Natural killer cell (primary cell): ENCODE measurements around the gene SH3TC1. TPM values are rescaled to one million over a fixed set of nuclear protein-coding genes. Genes with fewer than 3 reads are reported as not detected.

Source experiments
- ATAC-seq, 3 donors: fragments of 150-1000 bp in 2 of 3; fragments of 200-7000 bp in 1 of 3; cut with Tn5 transposase; 1 replicate in 1 of 3; 2 replicates in 2 of 3; pipeline ENCODE4 v1.10.0; 2021; ENCODE audit warnings: mild to moderate bottlenecking in 2 of 3, moderate library complexity in 2 of 3
- DNase-seq, 2 donors: peaks; one replicate each; pipeline versions ENCODE4 v3.0.0 to v3.0.0-alpha.2; 2013 to 2021; ENCODE audit warnings: mixed read lengths in 1 of 2
- H3K27ac ChIP-seq: one replicate; pipeline ENCODE4 v1.5.1; 2013; ENCODE audit warnings: mild to moderate bottlenecking, low read length
- H3K27me3 ChIP-seq: one replicate; pipeline ENCODE4 v1.6.1; 2013; ENCODE audit warnings: low read length; ENCODE audit not compliant: control insufficient read depth, insufficient read depth
- H3K36me3 ChIP-seq: one replicate; pipeline ENCODE4 v1.6.1; 2013; ENCODE audit warnings: low read length; ENCODE audit not compliant: control insufficient read depth, insufficient read depth
- H3K4me1 ChIP-seq: one replicate; pipeline ENCODE4 v1.6.1; 2013; ENCODE audit warnings: low read length; ENCODE audit not compliant: control insufficient read depth, insufficient read depth
- H3K4me3 ChIP-seq: one replicate; pipeline ENCODE4 v1.5.1; 2013; ENCODE audit warnings: low read length
- H3K9me3 ChIP-seq: one replicate; pipeline ENCODE4 v1.6.1; 2013; ENCODE audit warnings: low read length; ENCODE audit not compliant: control insufficient read depth, insufficient read depth
- H3K27ac Mint-ChIP-seq, 2 donors: one replicate each; pipeline ENCODE4 v1.8.0; 2022; ENCODE audit warnings: mild to moderate bottlenecking in 2 of 2, mixed read lengths in 2 of 2, moderate library complexity in 1 of 2
- H3K27me3 Mint-ChIP-seq, 2 donors: one replicate each; pipeline ENCODE4 v1.8.0; 2022; ENCODE audit warnings: low read depth in 2 of 2, mixed read lengths in 2 of 2
- H3K36me3 Mint-ChIP-seq: one replicate; pipeline ENCODE4 v1.8.0; 2022; ENCODE audit warnings: mixed read lengths
- H3K4me1 Mint-ChIP-seq, 2 donors: one replicate each; pipeline ENCODE4 v1.8.0; 2022; ENCODE audit warnings: mixed read lengths in 2 of 2
- H3K4me3 Mint-ChIP-seq: one replicate; pipeline ENCODE4 v1.8.0; 2022; ENCODE audit warnings: mild to moderate bottlenecking, moderate library complexity, mixed read lengths
- H3K9me3 Mint-ChIP-seq, 2 donors: one replicate each; pipeline ENCODE4 v1.8.0; 2022; ENCODE audit warnings: mixed read lengths in 2 of 2
- CTCF ChIP-seq: fragments of 200-600 bp; IDR thresholded peaks from one replicate; pipeline ENCODE4 v1.8.0; 2022; ENCODE audit warnings: antibody characterized with exemption
- WGBS: methylation state at CpG from one replicate; pipeline ENCODE4 v1.1.7; 2013; ENCODE audit warnings: missing lambda C conversion rate; ENCODE audit not compliant: insufficient coverage; 5-methylcytosine and 5-hydroxymethylcytosine counted together
- intact Hi-C: fragments of 100-400 bp; cut with micrococcal nuclease; formaldehyde crosslinking; loops from one replicate; pipeline ENCODE4 v1.14.2; 2022
- total RNA-seq, 4 donors: library from RNA; stranded (reverse); fragments of 120-200 nt in 1 of 4; gene quantifications; one replicate each; pipeline versions ENCODE4 v1.2.3 to v1.2.4, GENCODE V29; 2013 to 2022

SH3TC1 gene
- total RNA-seq, 3 donors from 2014 or later (not counting 1 experiment from before 2014, with no cell fraction given) = 50.1 to 61.7 (median 54.9) TPM

- Mint-ChIP-seq H3K36me3 (no peaks in the 10 kb centered on the region), H3K27me3 (peaks cover 0 to 5% of the 10 kb centered on the region in 2 donors), H3K27ac (no peak overlapping the region), H3K9me3 (no peaks in the 10 kb centered on the region), H3K4me3 (no peak overlapping the region), H3K4me1 (peaks cover 0 to 5% of the 10 kb centered on the region in 2 donors)
- TF ChIP-seq CTCF = no peak
- intact Hi-C loops = loop anchor here (2.0 kb wide), 1 partner anchor 23 kb away; the partner anchor contains the start of gene SH3TC1
- Histone ChIP-seq H3K4me1 (peaks cover 8% of the 10 kb centered on the region), H3K4me3 (no peak overlapping the region), H3K27ac (no peak overlapping the region), H3K27me3 (no peaks in the 10 kb centered on the region), H3K36me3 (no peaks in the 10 kb centered on the region), H3K9me3 (no peaks in the 10 kb centered on the region)
- no peak for DNase-seq
- WGBS = 89% methylated on average over 6 of the region's 6 CpGs
- ATAC-seq = no peak
Measured at GRCh38 chr4:8175686-8176085, 23.4 kb upstream of the SH3TC1 start.

- Mint-ChIP-seq H3K4me1 (peaks cover 0 to 5% of the 10 kb centered on the region in 2 donors), H3K4me3 (no peak overlapping the region), H3K27me3 (peaks cover 0 to under 1% of the 10 kb centered on the region in 2 donors), H3K27ac (no peak overlapping the region), H3K36me3 (no peaks in the 10 kb centered on the region), H3K9me3 (no peaks in the 10 kb centered on the region)
- intact Hi-C loops = loop anchor here (2.0 kb wide), 1 partner anchor 22 kb away; the partner anchor contains the start of gene SH3TC1
- H3K4me1 ChIP-seq = peaks cover 6% of the 10 kb centered on the region
- H3K9me3 ChIP-seq = no peaks in the 10 kb centered on the region
- no peak overlapping the region for H3K27ac ChIP-seq
- H3K27me3 ChIP-seq = no peaks in the 10 kb centered on the region
- peak in 1 of 2 donors; percentile 67 for DNase-seq
- 45% methylated on average over 17 of the region's 17 CpGs for WGBS
- ATAC-seq = peak; percentile 64 to 98 (median 93)
- TF ChIP-seq CTCF = peak; percentile 75
- H3K36me3 ChIP-seq = no peaks in the 10 kb centered on the region
- H3K4me3 ChIP-seq = no peak overlapping the region
Measured at GRCh38 chr4:8176547-8177399, 22.3 kb upstream of the SH3TC1 start.

- DNase-seq (no peak), ATAC-seq (no peak)
- Histone ChIP-seq H3K4me1 (peaks cover 2% of the 10 kb centered on the region), H3K27me3 (no peaks in the 10 kb centered on the region), H3K27ac (no peak overlapping the region), H3K36me3 (no peaks in the 10 kb centered on the region), H3K9me3 (no peaks in the 10 kb centered on the region), H3K4me3 (no peak overlapping the region)
- TF ChIP-seq CTCF = no peak
- H3K36me3 Mint-ChIP-seq = no peaks in the 10 kb centered on the region
- H3K4me3 Mint-ChIP-seq = no peak overlapping the region
- H3K9me3 Mint-ChIP-seq = no peaks in the 10 kb centered on the region
- 79% methylated on average over 6 of the region's 6 CpGs for WGBS
- H3K4me1 Mint-ChIP-seq = peaks cover 0 to 5% of the 10 kb centered on the region in 2 donors
- H3K27ac Mint-ChIP-seq = no peak overlapping the region
- intact Hi-C loops = loop anchor here (2.0 kb wide), 1 partner anchor 21 kb away; the partner anchor contains the start of gene SH3TC1
- H3K27me3 Mint-ChIP-seq = no peaks in the 10 kb centered on the region
Measured at GRCh38 chr4:8177552-8177951, 21.5 kb upstream of the SH3TC1 start.
